Measurements from ENCODE around the gene AHCYL2. TPM values are rescaled to one million over a fixed set of nuclear protein-coding genes. Genes with fewer than 3 reads are reported as not detected.

AHCYL2 gene
- polyA plus RNA-seq, 1 experiment: 13.3 TPM

GRCh38 chr7:129453510-129454248 lies 228.8 kb downstream of the AHCYL2 start:
- no peak for DNase-seq (ENCODE audit: low read depth, low spot score)
- Histone ChIP-seq H3K27ac (ENCODE audit: low read depth, low read length) (no peak overlapping the region), H3K4me3 (ENCODE audit: low read depth, low read length) (no peak overlapping the region), H3K27me3 (ENCODE audit: control insufficient read depth, insufficient read depth, low read length) (no peaks in the 10 kb centered on the region), H3K9me3 (ENCODE audit: control insufficient read depth, insufficient read depth, low read length) (peaks cover 7% of the 10 kb centered on the region; the same call in 1 of the 2 replicates)
- TF ChIP-seq, protein P1, sequence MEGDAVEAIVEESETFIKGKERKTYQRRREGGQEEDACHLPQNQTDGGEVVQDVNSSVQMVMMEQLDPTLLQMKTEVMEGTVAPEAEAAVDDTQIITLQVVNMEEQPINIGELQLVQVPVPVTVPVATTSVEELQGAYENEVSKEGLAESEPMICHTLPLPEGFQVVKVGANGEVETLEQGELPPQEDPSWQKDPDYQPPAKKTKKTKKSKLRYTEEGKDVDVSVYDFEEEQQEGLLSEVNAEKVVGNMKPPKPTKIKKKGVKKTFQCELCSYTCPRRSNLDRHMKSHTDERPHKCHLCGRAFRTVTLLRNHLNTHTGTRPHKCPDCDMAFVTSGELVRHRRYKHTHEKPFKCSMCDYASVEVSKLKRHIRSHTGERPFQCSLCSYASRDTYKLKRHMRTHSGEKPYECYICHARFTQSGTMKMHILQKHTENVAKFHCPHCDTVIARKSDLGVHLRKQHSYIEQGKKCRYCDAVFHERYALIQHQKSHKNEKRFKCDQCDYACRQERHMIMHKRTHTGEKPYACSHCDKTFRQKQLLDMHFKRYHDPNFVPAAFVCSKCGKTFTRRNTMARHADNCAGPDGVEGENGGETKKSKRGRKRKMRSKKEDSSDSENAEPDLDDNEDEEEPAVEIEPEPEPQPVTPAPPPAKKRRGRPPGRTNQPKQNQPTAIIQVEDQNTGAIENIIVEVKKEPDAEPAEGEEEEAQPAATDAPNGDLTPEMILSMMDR (IDR thresholded peaks at IDR 0.05; ENCODE audit: low read depth, low read length): no peak
- CTCF ChIA-PET: interaction anchor here (1.1 to 1.5 kb wide), 2 partner anchors 77 to 86 kb away, joined by 3 to 4 read pairs; no protein-coding TSS in a partner anchor
- POLR2A ChIA-PET: no interaction called here

GRCh38 chr7:129454249-129454551 lies 229.4 kb downstream of the AHCYL2 start:
- TF ChIP-seq, protein P1 (IDR thresholded peaks at IDR 0.05; ENCODE audit: low read depth, low read length): no peak
- CTCF ChIA-PET: interaction anchor here (1.1 kb wide), 1 partner anchor 86 kb away, joined by 3 read pairs; no protein-coding TSS in a partner anchor
- no peak overlapping the region for H3K4me3 ChIP-seq (ENCODE audit: low read depth, low read length)
- DNase-seq (ENCODE audit: low read depth, low spot score): no peak
- no peaks in the 10 kb centered on the region for H3K27me3 ChIP-seq (ENCODE audit: control insufficient read depth, insufficient read depth, low read length)
- H3K27ac ChIP-seq (ENCODE audit: low read depth, low read length): no peak overlapping the region
- POLR2A ChIA-PET: no interaction called here
- peaks cover 2% of the 10 kb centered on the region; the same call in 1 of the 2 replicates for H3K9me3 ChIP-seq (ENCODE audit: control insufficient read depth, insufficient read depth, low read length)

GRCh38 chr7:129456421-129456820 lies 231.6 kb downstream of the AHCYL2 start:
- Histone ChIP-seq H3K27me3 (ENCODE audit: control insufficient read depth, insufficient read depth, low read length) (no peaks in the 10 kb centered on the region), H3K9me3 (ENCODE audit: control insufficient read depth, insufficient read depth, low read length) (no peaks in the 10 kb centered on the region), H3K4me3 (ENCODE audit: low read depth, low read length) (no peak overlapping the region), H3K27ac (ENCODE audit: low read depth, low read length) (no peak overlapping the region)
- ChIA-PET POLR2A (no interaction called here), CTCF (no interaction called here)
- TF ChIP-seq, protein P1 (IDR thresholded peaks at IDR 0.05; ENCODE audit: low read depth, low read length): no peak
- no peak for DNase-seq (ENCODE audit: low read depth, low spot score)

DNA sequence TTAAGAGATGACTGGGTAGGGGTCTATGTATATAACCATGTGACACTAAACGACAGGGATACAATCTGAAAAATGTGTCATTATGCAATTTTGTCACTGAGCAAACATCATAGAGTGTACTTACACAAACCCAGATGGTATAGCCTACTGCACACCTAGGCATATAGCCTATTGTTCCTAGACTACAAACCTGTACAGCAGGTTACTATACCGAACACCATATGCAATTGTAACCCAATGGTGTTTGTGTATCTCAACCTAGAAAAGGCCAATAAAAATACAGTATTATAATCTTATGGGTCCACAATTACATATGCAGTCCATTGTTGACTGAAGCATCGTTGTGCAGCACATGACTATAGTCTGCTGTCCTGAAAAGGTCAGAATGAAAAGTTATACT lies 232.3 kb downstream of the AHCYL2 start:
- ChIA-PET POLR2A (no interaction called here), CTCF (no interaction called here)
- Histone ChIP-seq H3K27me3 (ENCODE audit: control insufficient read depth, insufficient read depth, low read length) (no peaks in the 10 kb centered on the region), H3K9me3 (ENCODE audit: control insufficient read depth, insufficient read depth, low read length) (no peaks in the 10 kb centered on the region), H3K27ac (ENCODE audit: low read depth, low read length) (no peak overlapping the region), H3K4me3 (ENCODE audit: low read depth, low read length) (no peak overlapping the region)
- TF ChIP-seq, protein P1 (IDR thresholded peaks at IDR 0.05; ENCODE audit: low read depth, low read length): no peak
- no peak for DNase-seq (ENCODE audit: low read depth, low spot score)

DNA sequence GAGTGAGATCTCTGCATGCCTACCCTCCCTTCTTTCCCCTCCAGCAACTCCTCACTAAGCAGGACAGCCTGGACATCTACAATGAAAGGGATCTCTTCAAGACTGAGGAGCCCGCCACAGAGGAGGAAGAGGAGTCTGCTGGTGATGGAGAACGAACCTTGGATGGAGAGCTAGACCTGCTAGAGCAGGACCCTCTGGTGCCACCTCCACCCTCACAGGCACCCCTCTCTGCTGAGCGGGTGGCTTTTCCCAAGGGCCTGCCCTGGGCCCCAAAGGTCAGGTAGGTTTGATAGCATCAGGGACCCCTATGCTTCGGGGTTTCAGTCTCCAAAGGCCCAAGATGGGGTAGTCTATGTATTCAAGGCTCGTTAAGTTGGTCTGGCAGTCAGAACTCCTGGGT lies 233.3 kb downstream of the AHCYL2 start:
- TF ChIP-seq, protein P1 (IDR thresholded peaks at IDR 0.05; ENCODE audit: low read depth, low read length): no peak
- Histone ChIP-seq H3K9me3 (ENCODE audit: control insufficient read depth, insufficient read depth, low read length) (no peaks in the 10 kb centered on the region), H3K27ac (ENCODE audit: low read depth, low read length) (no peak overlapping the region), H3K27me3 (ENCODE audit: control insufficient read depth, insufficient read depth, low read length) (no peaks in the 10 kb centered on the region), H3K4me3 (ENCODE audit: low read depth, low read length) (no peak overlapping the region)
- no peak for DNase-seq (ENCODE audit: low read depth, low spot score)
- ChIA-PET CTCF (no interaction called here), POLR2A (no interaction called here)
